ENCODE data around the gene SHISAL2A.

Gene SHISAL2A

GRCh38 chr1:52592637-52593323 lies 40.2 kb upstream of the SHISAL2A start:
- H3K4ac ChIP-seq (ENCODE audit: low read depth, low read length) = no peak overlapping the region
- H2AK5ac ChIP-seq (ENCODE audit: low read length) = no peak overlapping the region
- WGBS (ENCODE audit: extremely low coverage, insufficient coverage, low lambda C conversion rate) = no CpG with 5 or more reads among the region's 5 CpGs
- H2BK15ac ChIP-seq (replicated peaks; ENCODE audit: low read depth) = no peak overlapping the region
- H3K18ac ChIP-seq (ENCODE audit: low read length) = no peak overlapping the region
- H3K27me3 ChIP-seq (ENCODE audit: insufficient read depth, low read length, poor library complexity) = no peaks in the 10 kb centered on the region
- no peaks in the 10 kb centered on the region for H3K79me1 ChIP-seq (ENCODE audit: low read length)
- no peak overlapping the region for H3K4me2 ChIP-seq (ENCODE audit: low read length)
- H4K5ac ChIP-seq (ENCODE audit: low read length) = no peak overlapping the region
- no peak overlapping the region for H4K8ac ChIP-seq (ENCODE audit: low read depth, low read length)
- no peaks in the 10 kb centered on the region for H3K4me1 ChIP-seq (ENCODE audit: control insufficient read depth, low read depth, low read length)
- H3K9ac ChIP-seq (ENCODE audit: low read length) = no peak overlapping the region
- H3K23ac ChIP-seq (ENCODE audit: low read length) = no peak overlapping the region
- no peak overlapping the region for H2BK5ac ChIP-seq (ENCODE audit: low read length)
- no peaks in the 10 kb centered on the region for H3K36me3 ChIP-seq (ENCODE audit: control insufficient read depth, insufficient read depth, low read length)
- H3K56ac ChIP-seq (ENCODE audit: low read length) = no peak overlapping the region
- no peak overlapping the region for H3K4me3 ChIP-seq (ENCODE audit: low read length)
- no peak overlapping the region for H2BK120ac ChIP-seq (ENCODE audit: low read depth, low read length)
- no peak overlapping the region for H3K27ac ChIP-seq (ENCODE audit: low read depth, low read length)
- DNase-seq = no peak
- no peaks in the 10 kb centered on the region for H3K79me2 ChIP-seq (ENCODE audit: control insufficient read depth, insufficient read depth, low read length)

GRCh38 chr1:52593495-52593894 lies 39.5 kb upstream of the SHISAL2A start:
- no peak overlapping the region for H2BK15ac ChIP-seq (replicated peaks; ENCODE audit: low read depth)
- no peaks in the 10 kb centered on the region for H3K4me1 ChIP-seq (ENCODE audit: control insufficient read depth, low read depth, low read length)

GRCh38 chr1:52595061-52595460 lies 37.9 kb upstream of the SHISAL2A start:
- Histone ChIP-seq H3K27ac (ENCODE audit: low read depth, low read length) (no peak overlapping the region), H3K56ac (ENCODE audit: low read length) (no peak overlapping the region), H2BK5ac (ENCODE audit: low read length) (no peak overlapping the region), H3K4me3 (ENCODE audit: low read length) (no peak overlapping the region), H3K36me3 (ENCODE audit: control insufficient read depth, insufficient read depth, low read length) (no peaks in the 10 kb centered on the region), H3K79me1 (ENCODE audit: low read length) (no peaks in the 10 kb centered on the region), H3K4me1 (ENCODE audit: control insufficient read depth, low read depth, low read length) (no peaks in the 10 kb centered on the region), H2BK15ac (replicated peaks; ENCODE audit: low read depth) (no peak overlapping the region), H2BK120ac (ENCODE audit: low read depth, low read length) (no peak overlapping the region), H4K8ac (ENCODE audit: low read depth, low read length) (no peak overlapping the region), H4K5ac (ENCODE audit: low read length) (no peak overlapping the region), H3K4me2 (ENCODE audit: low read length) (no peak overlapping the region), H3K79me2 (ENCODE audit: control insufficient read depth, insufficient read depth, low read length) (no peaks in the 10 kb centered on the region), H2AK5ac (ENCODE audit: low read length) (no peak overlapping the region), H3K4ac (ENCODE audit: low read depth, low read length) (no peak overlapping the region), H3K18ac (ENCODE audit: low read length) (no peak overlapping the region), H3K27me3 (ENCODE audit: insufficient read depth, low read length, poor library complexity) (no peaks in the 10 kb centered on the region), H3K9ac (ENCODE audit: low read length) (no peak overlapping the region), H3K23ac (ENCODE audit: low read length) (no peak overlapping the region)
- no peak for DNase-seq
- no CpG with 5 or more reads among the region's 3 CpGs for WGBS (ENCODE audit: extremely low coverage, insufficient coverage, low lambda C conversion rate)

More at GRCh38 chr1:52593495-52593894, 39.5 kb upstream of the SHISAL2A start:
- H3K4ac ChIP-seq (ENCODE audit: low read depth, low read length) = no peak overlapping the region
- WGBS (ENCODE audit: extremely low coverage, insufficient coverage, low lambda C conversion rate) = no CpG with 5 or more reads among the region's 1 CpG
- no peaks in the 10 kb centered on the region for H3K79me1 ChIP-seq (ENCODE audit: low read length)
- no peak overlapping the region for H3K9ac ChIP-seq (ENCODE audit: low read length)
- H3K79me2 ChIP-seq (ENCODE audit: control insufficient read depth, insufficient read depth, low read length) = no peaks in the 10 kb centered on the region
- H3K4me3 ChIP-seq (ENCODE audit: low read length) = no peak overlapping the region
- H3K23ac ChIP-seq (ENCODE audit: low read length) = no peak overlapping the region
- H3K27me3 ChIP-seq (ENCODE audit: insufficient read depth, low read length, poor library complexity) = no peaks in the 10 kb centered on the region
- H3K4me2 ChIP-seq (ENCODE audit: low read length) = no peak overlapping the region
- H4K8ac ChIP-seq (ENCODE audit: low read depth, low read length) = no peak overlapping the region
- H3K36me3 ChIP-seq (ENCODE audit: control insufficient read depth, insufficient read depth, low read length) = no peaks in the 10 kb centered on the region
- H2BK120ac ChIP-seq (ENCODE audit: low read depth, low read length) = no peak overlapping the region
- no peak overlapping the region for H2BK5ac ChIP-seq (ENCODE audit: low read length)
- no peak overlapping the region for H3K56ac ChIP-seq (ENCODE audit: low read length)
- no peak overlapping the region for H4K5ac ChIP-seq (ENCODE audit: low read length)
- H3K27ac ChIP-seq (ENCODE audit: low read depth, low read length) = no peak overlapping the region
- no peak overlapping the region for H2AK5ac ChIP-seq (ENCODE audit: low read length)
- DNase-seq = no peak
- H3K18ac ChIP-seq (ENCODE audit: low read length) = no peak overlapping the region

GRCh38 chr1:52597912-52598311 lies 35.1 kb upstream of the SHISAL2A start:
- H3K18ac ChIP-seq (ENCODE audit: low read length) = no peak overlapping the region
- H3K9ac ChIP-seq (ENCODE audit: low read length) = no peak overlapping the region
- H3K4me2 ChIP-seq (ENCODE audit: low read length) = no peak overlapping the region
- no peak overlapping the region for H3K4me3 ChIP-seq (ENCODE audit: low read length)
- no peak overlapping the region for H3K27ac ChIP-seq (ENCODE audit: low read depth, low read length)
- no peak overlapping the region for H3K56ac ChIP-seq (ENCODE audit: low read length)
- no peaks in the 10 kb centered on the region for H3K36me3 ChIP-seq (ENCODE audit: control insufficient read depth, insufficient read depth, low read length)
- H2BK120ac ChIP-seq (ENCODE audit: low read depth, low read length) = no peak overlapping the region
- no peak overlapping the region for H2AK5ac ChIP-seq (ENCODE audit: low read length)
- no peak overlapping the region for H3K23ac ChIP-seq (ENCODE audit: low read length)
- H3K4me1 ChIP-seq (ENCODE audit: control insufficient read depth, low read depth, low read length) = peaks cover 6% of the 10 kb centered on the region
- no CpG with 5 or more reads among the region's 2 CpGs for WGBS (ENCODE audit: extremely low coverage, insufficient coverage, low lambda C conversion rate)
- no peak for DNase-seq
- no peak overlapping the region for H2BK15ac ChIP-seq (replicated peaks; ENCODE audit: low read depth)
- H3K79me1 ChIP-seq (ENCODE audit: low read length) = no peaks in the 10 kb centered on the region
- H3K27me3 ChIP-seq (ENCODE audit: insufficient read depth, low read length, poor library complexity) = no peaks in the 10 kb centered on the region
- H4K8ac ChIP-seq (ENCODE audit: low read depth, low read length) = no peak overlapping the region
- no peaks in the 10 kb centered on the region for H3K79me2 ChIP-seq (ENCODE audit: control insufficient read depth, insufficient read depth, low read length)
- no peak overlapping the region for H3K4ac ChIP-seq (ENCODE audit: low read depth, low read length)
- H4K5ac ChIP-seq (ENCODE audit: low read length) = no peak overlapping the region
- H2BK5ac ChIP-seq (ENCODE audit: low read length) = no peak overlapping the region

- H3K27me3 ChIP-seq (ENCODE audit: insufficient read depth, low read length, poor library complexity) = no peaks in the 10 kb centered on the region
- no peak overlapping the region for H2BK15ac ChIP-seq (replicated peaks; ENCODE audit: low read depth)
- no peak overlapping the region for H4K5ac ChIP-seq (ENCODE audit: low read length)
- no peak overlapping the region for H4K8ac ChIP-seq (ENCODE audit: low read depth, low read length)
- no peaks in the 10 kb centered on the region for H3K36me3 ChIP-seq (ENCODE audit: control insufficient read depth, insufficient read depth, low read length)
- H3K56ac ChIP-seq (ENCODE audit: low read length) = no peak overlapping the region
- no peak overlapping the region for H3K18ac ChIP-seq (ENCODE audit: low read length)
- H3K79me2 ChIP-seq (ENCODE audit: control insufficient read depth, insufficient read depth, low read length) = no peaks in the 10 kb centered on the region
- no peak overlapping the region for H2BK120ac ChIP-seq (ENCODE audit: low read depth, low read length)
- H3K23ac ChIP-seq (ENCODE audit: low read length) = no peak overlapping the region
- no CpG with 5 or more reads among the region's 7 CpGs for WGBS (ENCODE audit: extremely low coverage, insufficient coverage, low lambda C conversion rate)
- no peak overlapping the region for H3K27ac ChIP-seq (ENCODE audit: low read depth, low read length)
- H3K9ac ChIP-seq (ENCODE audit: low read length) = no peak overlapping the region
- no peak overlapping the region for H2BK5ac ChIP-seq (ENCODE audit: low read length)
- DNase-seq = no peak
- no peaks in the 10 kb centered on the region for H3K79me1 ChIP-seq (ENCODE audit: low read length)
- H3K4me1 ChIP-seq (ENCODE audit: control insufficient read depth, low read depth, low read length) = peaks cover 7% of the 10 kb centered on the region
- no peak overlapping the region for H2AK5ac ChIP-seq (ENCODE audit: low read length)
- H3K4me2 ChIP-seq (ENCODE audit: low read length) = no peak overlapping the region
- no peak overlapping the region for H3K4me3 ChIP-seq (ENCODE audit: low read length)
- no peak overlapping the region for H3K4ac ChIP-seq (ENCODE audit: low read depth, low read length)
Observed at GRCh38 chr1:52598729-52599128, 34.2 kb upstream of the SHISAL2A start.

- Histone ChIP-seq H3K23ac (ENCODE audit: low read length) (no peak overlapping the region), H4K8ac (ENCODE audit: low read depth, low read length) (no peak overlapping the region), H2AK5ac (ENCODE audit: low read length) (no peak overlapping the region), H2BK5ac (ENCODE audit: low read length) (no peak overlapping the region), H2BK120ac (ENCODE audit: low read depth, low read length) (no peak overlapping the region), H3K79me2 (ENCODE audit: control insufficient read depth, insufficient read depth, low read length) (no peaks in the 10 kb centered on the region), H4K5ac (ENCODE audit: low read length) (no peak overlapping the region), H2BK15ac (replicated peaks; ENCODE audit: low read depth) (no peak overlapping the region), H3K4me3 (ENCODE audit: low read length) (no peak overlapping the region), H3K79me1 (ENCODE audit: low read length) (no peaks in the 10 kb centered on the region), H3K18ac (ENCODE audit: low read length) (no peak overlapping the region), H3K27ac (ENCODE audit: low read depth, low read length) (no peak overlapping the region), H3K56ac (ENCODE audit: low read length) (no peak overlapping the region), H3K4ac (ENCODE audit: low read depth, low read length) (no peak overlapping the region), H3K4me2 (ENCODE audit: low read length) (no peak overlapping the region), H3K4me1 (ENCODE audit: control insufficient read depth, low read depth, low read length) (peaks cover 7% of the 10 kb centered on the region), H3K36me3 (ENCODE audit: control insufficient read depth, insufficient read depth, low read length) (no peaks in the 10 kb centered on the region), H3K9ac (ENCODE audit: low read length) (no peak overlapping the region), H3K27me3 (ENCODE audit: insufficient read depth, low read length, poor library complexity) (no peaks in the 10 kb centered on the region)
- DNase-seq = no peak
- no CpG with 5 or more reads among the region's 7 CpGs for WGBS (ENCODE audit: extremely low coverage, insufficient coverage, low lambda C conversion rate)
Observed at GRCh38 chr1:52599236-52599635, 33.7 kb upstream of the SHISAL2A start.
